Amniotic epithelial cell (primary cell): ENCODE data around the gene TESK2.
A peak's percentile ranks its signal among the peaks of the same experiment; 100 is the strongest.

Source experiments
- DNase-seq: peaks from one replicate; pipeline ENCODE4 v3.0.0-alpha.2; 2010; ENCODE audit warnings: low read depth

The TESK2 gene

DNA sequence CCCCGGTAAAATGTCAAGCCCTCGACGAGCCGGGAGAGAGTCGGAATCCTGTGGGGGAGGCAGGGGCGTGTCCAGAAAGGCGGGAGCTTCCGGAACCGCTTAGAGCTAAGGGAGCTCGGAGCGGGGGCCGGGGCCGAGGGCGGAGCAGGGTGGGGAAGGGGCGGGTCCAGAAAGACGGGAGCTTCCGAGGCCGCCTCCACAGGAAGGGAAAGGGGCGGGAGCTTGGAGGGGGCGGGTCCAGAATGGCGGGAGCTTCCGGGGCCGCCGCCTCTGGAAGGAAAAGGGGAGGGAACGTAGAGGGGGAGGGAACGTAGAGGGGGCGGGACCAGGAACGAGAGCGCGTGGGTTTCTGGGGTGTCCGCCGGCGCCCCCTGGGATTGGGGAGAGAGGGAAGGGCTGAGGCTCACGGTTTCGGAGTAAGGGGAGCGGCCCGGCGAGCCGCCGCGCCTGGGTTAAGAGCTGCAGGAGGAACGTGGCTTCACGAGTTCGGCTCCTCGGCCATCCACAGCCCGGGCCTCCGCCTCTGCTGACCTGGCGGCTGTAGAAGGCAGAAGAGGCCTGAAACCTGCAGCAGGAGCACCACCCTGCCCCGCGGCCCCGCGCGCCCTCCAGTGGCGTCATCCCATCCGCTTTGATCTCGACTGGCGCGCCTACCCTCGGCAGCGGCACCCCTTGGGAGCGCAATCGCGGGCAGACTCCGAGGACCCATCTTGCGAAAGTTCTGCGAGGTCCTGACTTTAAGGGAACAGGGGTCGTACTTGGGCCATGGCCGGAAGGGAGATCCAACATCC lies 187.2 kb downstream of the TESK2 start:
- DNase-seq: peak; percentile 96

DNA sequence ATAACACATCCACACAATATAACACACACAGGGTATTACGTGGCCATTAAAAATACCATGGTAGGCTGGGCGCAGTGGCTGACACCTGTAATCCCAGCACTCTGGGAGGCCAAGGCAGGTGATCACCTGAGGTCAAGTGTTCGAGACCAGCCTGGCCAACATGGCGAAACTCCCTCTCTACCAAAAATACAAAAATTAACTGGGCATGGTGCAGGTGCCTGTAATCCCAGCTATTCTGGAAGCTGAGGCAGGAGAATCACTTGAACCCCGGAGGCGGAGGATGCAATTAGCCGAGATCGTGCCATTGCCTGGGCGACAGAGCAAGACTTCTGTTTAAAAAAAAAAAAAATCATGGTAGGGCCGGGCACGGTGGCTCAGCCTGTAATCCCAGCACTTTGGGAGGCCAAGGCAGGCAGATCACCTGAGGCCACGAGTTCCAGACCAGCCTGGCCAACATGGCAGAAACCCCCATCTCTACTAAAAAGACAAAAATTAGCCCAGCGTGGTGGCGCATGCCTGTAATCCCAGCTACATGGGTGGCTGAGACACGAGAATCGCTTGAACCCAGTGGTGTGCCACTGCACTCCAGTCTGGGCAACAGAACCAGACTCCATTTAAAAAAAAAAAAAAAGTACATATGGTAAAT lies 188.3 kb downstream of the TESK2 start:
- no peak for DNase-seq

DNA sequence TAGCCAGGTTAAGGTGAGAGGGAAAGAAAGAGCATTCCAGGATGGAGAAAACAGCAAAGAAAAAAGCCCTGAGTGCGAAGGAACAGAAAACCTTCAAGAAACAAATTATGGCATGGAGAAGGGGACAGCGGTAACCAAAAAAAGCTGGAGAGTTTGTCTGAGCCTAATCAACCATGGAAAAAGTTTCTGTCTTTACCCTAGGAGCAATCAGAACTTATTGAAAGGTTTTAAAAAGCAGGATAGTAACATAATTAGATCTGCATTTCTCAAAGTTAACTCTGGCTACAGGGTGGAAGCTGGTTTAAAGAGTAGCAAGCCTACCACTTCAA lies 190.3 kb downstream of the TESK2 start:
- DNase-seq: no peak

DNA sequence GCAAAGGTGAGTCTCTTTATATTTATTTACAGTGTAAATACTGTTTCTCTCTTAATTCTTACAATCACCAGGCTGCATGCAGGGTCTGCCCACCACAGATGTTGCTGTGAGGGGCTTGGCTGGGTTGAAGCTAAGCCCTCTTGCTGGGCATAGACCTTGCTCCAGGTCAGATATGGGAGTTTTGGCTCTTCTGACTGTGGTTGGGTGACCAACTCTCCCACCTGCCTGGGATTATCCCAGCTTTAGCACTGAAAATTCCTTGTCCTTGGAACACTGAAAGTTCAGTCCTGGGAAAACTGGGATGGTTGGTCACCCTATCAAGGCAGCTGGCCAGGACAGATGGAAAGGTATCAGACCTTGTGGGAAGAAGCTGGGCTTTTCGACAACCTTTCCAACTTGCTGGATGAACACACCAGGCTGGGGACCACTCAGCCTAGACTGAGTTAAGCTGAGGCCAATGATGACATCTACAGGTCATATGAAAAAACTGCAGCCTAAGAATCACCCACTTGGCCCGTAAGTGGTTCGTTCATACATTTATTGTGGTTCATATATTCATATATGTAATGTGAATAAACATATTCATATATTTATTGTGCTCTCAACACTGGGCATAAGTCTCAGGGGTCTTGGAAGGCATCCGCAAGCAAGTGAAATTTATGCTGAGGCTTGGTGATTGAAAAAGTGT lies 190.8 kb downstream of the TESK2 start:
- peak; percentile 77 for DNase-seq

DNA sequence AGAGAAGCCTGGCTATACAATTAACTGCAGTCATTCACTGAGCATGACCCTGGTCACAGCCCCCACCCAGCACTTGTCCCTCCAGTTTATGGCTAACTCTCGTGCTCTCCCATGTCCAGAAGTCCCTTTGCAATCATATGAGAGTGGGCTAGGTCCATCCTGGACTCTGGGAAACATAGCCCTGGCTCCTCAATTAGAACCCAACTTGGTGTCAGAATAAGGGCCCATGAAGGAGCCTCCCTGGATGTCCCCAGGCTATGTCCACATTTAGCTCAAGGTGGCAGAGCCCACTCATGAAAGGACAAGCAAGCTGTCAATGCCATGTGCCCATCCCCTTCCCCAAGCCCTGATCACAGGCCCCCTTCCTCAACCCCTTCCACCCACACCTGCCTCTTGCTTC lies 191.7 kb downstream of the TESK2 start:
- DNase-seq: no peak

DNA sequence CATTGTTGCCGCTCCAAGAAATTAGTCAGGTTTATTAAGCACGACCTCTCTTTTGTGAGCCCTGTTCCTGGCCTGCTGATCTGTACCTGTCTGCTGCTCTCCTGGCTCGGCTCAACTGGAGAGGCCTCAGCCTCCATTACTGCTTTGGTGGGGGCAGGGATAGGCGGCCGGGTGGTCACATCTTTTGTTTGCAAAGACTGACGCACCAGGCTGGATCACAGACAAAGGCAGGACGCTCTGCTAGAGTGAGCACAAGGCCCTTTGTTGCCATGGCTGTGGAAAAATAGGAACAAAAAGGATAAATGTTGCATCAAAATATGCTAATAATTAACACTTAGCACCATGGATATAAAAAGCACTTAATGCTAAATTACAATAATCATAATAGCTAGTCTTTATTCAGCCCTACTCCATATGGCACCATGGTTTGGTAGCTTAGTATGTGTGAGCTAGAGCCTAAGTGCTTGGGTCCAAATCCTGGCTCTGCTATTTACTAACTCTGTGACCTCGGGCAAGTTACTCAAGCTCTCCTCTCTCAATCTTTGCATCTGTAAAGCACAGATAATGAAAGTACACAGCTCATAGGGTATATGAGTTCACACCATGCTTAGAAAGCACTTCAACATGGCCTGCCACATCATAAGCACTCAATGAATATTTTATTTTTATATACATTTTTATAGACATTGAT lies 193.2 kb downstream of the TESK2 start:
- no peak for DNase-seq
